Panc1 (cell line): ENCODE measurements around the gene MOB3A.

Experiments used
- CTCF ChIP-seq: fragments of 450-650 bp; IDR thresholded peaks from 2 replicates; pipeline ENCODE4 v1.5.1; 2017; ENCODE audit warnings: mild to moderate bottlenecking
- POLR2AphosphoS5 ChIP-seq: IDR thresholded peaks from 2 replicates; pipeline ENCODE4 v1.6.1; 2012; ENCODE audit warnings: mild to moderate bottlenecking, low read depth, low read length, moderate library complexity
- REST ChIP-seq, 2 experiments: IDR thresholded peaks; 2 replicates each; pipeline ENCODE4 v1.6.1; 2011 to 2012; ENCODE audit warnings: low read depth in 2 of 2, control low read depth in 1 of 2, low read length in 1 of 2, mild to moderate bottlenecking in 1 of 2, moderate library complexity in 1 of 2; ENCODE audit not compliant: insufficient read depth in 1 of 2
- SIN3A ChIP-seq: IDR thresholded peaks from 2 replicates; pipeline ENCODE4 v1.6.1; 2012; ENCODE audit warnings: low read depth, mild to moderate bottlenecking, low read length, moderate library complexity, borderline replicate concordance; ENCODE audit not compliant: insufficient read depth

- TF ChIP-seq POLR2AphosphoS5: no peak
- no peak for TF ChIP-seq CTCF
- TF ChIP-seq REST (IDR thresholded peaks at IDR 0.05; ENCODE audit: insufficient read depth in 1 of 2, low read depth in 2 of 2, low read length in 1 of 2): no peak
- TF ChIP-seq SIN3A: no peak
Measured at GRCh38 chr19:2084993-2085720, 11.0 kb downstream of the MOB3A start.
